Measurements from ENCODE around the gene SLFN14.
"Not testable (repeated sequence)": the region's sequence is repeated elsewhere in the genome, so short reads cannot be mapped to it uniquely, and the experiment has no call there.

SLFN14 gene

GRCh38 chr17:35557353-35557752, 3.3 kb downstream of the SLFN14 start:
- DNase-seq: no peak

GRCh38 chr17:35555691-35556090, 4.9 kb downstream of the SLFN14 start:
- no peak for DNase-seq

DNA sequence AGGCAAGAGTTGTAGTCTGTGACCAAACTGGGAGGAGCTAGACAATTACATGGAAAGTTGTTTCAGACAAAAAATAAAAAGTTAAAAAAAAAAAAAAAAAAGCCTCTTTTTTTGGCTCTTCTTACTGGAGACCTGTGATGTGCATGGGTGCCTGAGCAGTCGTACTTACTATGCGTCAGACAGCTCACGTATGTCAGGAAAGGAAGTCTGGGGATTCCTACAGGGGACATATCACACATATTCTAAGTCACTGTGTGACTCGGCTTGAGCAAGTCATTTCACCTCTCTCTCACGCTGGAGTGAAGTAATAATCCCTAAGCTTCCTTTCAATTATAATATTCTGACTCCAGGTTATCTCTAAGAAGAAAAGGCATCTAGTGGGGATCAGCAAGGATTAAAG, 6.0 kb downstream of the SLFN14 start:
- DNase-seq: no peak

GRCh38 chr17:35553310-35553709, 7.3 kb downstream of the SLFN14 start:
- DNase-seq: no peak

DNA sequence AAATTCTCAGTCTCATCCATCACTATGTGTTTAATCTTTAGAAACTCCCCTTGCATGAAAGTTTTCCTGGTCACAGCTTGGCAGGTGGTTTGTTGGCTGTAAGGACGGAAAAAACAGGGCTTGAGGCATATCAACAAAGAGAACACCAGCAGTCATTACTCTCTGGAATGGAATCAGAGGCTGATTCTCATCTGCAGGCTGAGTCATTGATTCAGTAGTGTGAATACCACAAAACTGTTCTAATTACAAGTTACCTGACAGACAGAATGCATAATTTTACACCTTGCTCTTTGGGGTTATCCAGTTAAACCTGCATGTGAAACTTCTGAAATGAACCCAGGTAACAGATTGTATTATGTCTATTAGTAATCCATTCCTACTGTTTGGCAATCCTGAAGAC, 11.6 kb downstream of the SLFN14 start:
- no peak for DNase-seq

GRCh38 chr17:35548208-35548810, 12.3 kb downstream of the SLFN14 start:
- no peak for DNase-seq

DNA sequence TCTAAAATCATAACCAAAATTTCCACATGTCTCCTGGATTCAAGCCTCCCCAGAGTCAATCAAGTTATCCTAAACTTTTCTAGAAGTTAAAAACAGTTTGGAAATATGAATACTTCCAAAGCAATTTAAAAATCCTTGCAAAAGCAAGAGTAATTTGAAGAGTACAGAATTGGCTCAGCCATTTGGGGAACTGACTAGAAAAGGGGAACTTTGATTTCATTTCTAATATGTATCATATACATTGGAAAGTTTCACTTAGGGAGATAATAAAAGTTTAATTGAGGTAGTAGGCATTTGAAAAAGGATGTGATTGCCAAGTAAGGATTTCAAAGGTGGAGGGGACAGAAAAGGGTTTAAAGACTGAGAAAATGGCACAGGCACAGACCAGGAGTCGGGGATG, 14.1 kb downstream of the SLFN14 start:
- no peak for DNase-seq

DNA sequence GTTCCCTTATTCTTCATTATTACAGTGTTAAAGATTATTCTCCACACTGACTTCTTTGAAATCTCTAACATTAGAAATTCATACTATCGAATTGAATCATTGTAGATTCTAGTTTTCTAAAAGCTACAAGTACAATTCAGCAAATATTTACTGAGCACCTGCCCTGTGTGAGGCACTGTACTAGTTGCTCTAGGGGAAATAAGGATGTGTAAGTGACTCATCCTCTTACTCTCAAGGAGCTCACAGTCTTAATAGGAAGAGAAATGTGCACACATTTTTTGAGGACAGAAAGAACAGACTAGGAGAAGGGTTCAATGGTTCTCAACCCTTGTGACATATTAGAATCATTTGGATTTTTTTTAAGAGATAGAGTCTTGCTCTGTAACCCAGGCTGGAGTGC, 15.5 kb downstream of the SLFN14 start:
- DNase-seq: no peak

DNA sequence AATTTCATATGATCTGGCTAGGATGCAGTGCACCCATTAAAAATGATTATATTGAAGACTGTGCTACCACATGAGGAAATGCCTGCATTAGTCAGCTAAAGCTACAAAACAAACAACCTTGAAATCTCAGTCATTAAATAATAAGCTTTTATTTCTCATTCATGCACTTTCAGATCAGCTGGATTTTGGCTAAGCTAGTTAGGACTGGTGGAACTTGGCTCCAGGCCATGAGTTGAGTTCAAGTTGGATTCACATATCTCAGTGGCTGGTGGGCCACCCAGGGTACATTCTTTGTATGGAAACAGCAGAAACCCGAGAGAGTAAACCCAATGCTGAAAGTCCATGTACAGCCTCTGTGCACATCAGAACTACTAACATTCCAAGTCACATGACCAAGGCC, 16.8 kb downstream of the SLFN14 start:
- no peak for DNase-seq

GRCh38 chr17:35542990-35543389, 17.6 kb downstream of the SLFN14 start:
- DNase-seq: no peak

GRCh38 chr17:35541434-35541833, 19.2 kb downstream of the SLFN14 start:
- DNase-seq: no peak

- DNase-seq: no peak
These were observed 19.8 kb downstream of the SLFN14 start for GRCh38 chr17:35540589-35541404.

GRCh38 chr17:35539659-35540026, 21.0 kb downstream of the SLFN14 start:
- DNase-seq: no peak

GRCh38 chr17:35537601-35538141, 22.9 kb downstream of the SLFN14 start, which contains the start of gene SLFN12L:
Gene SLFN12L (minus strand): TSS chr17:35537678. CDS start chr17:35522364, 15,314 bp downstream.
- no peak for DNase-seq

GRCh38 chr17:35536664-35537171, 23.9 kb downstream of the SLFN14 start:
- no peak for DNase-seq

- DNase-seq: not testable (repeated sequence)
These were observed 25.2 kb downstream of the SLFN14 start for GRCh38 chr17:35535406-35535805.

DNA sequence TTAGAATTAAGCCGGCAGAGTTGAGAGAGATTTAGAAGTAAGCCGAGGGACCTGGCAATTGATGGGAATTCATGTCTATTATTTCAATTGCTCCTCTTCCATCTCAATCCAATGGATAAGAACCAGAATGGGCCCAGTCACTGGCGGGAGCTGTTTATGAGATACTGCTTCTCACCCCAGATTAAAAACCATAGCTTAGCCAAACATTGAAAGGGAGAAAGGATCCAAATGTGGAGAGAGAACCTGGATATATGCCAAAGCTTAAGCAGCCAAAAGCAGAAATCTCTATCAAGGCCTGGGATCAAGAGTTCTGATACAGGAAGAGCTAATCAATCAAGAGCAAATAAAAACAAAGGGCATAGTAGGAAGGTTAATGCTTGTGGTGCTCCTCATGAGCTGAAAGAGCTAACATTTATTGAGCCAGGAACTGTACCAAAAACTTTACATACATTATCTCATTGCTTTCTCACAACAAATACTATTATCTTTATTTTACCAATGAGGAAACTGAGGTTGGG, 26.0 kb downstream of the SLFN14 start:
- no peak for DNase-seq

DNA sequence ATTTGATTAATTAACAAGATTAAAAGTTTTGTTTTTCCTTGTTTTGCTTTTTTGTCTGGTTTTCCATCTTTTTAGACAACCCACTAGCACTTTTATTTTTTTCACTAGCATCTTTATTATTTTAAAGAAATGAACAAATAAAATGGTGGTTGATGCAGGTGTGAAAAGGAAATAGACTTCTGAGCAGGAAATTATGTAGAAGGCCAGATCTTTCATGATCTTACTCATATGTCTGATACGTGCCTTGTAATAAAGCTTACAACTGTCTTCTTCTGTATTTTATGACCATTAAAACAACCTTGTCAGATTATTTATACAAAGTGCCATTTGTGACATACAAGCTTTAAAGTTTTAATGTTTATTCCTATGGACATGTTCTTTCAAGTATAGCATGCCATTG, 29.5 kb downstream of the SLFN14 start:
- no peak for DNase-seq

DNA sequence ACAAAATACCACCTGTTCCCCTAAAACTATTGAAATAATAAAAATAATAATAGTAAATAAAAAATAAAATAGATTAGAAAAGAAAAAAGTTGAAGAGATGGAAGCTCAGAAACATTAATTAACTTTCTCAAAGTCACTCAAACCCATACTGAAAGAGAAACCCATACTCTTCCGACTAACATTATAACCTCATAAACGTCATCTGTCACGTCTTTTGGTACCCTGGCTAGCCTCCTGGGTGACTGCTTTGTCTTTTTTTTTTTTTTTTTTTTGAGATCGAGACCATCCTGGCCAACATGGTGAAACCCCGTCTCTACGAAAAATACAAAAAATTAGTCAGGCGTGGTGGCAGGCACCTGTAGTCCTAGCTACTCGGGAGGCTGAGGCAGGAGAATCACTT, 30.8 kb downstream of the SLFN14 start:
- DNase-seq: no peak

GRCh38 chr17:35529326-35529725, 31.3 kb downstream of the SLFN14 start:
- DNase-seq: not testable (repeated sequence)

- no peak for DNase-seq
These were observed 37.3 kb downstream of the SLFN14 start for GRCh38 chr17:35523296-35523695.

DNA sequence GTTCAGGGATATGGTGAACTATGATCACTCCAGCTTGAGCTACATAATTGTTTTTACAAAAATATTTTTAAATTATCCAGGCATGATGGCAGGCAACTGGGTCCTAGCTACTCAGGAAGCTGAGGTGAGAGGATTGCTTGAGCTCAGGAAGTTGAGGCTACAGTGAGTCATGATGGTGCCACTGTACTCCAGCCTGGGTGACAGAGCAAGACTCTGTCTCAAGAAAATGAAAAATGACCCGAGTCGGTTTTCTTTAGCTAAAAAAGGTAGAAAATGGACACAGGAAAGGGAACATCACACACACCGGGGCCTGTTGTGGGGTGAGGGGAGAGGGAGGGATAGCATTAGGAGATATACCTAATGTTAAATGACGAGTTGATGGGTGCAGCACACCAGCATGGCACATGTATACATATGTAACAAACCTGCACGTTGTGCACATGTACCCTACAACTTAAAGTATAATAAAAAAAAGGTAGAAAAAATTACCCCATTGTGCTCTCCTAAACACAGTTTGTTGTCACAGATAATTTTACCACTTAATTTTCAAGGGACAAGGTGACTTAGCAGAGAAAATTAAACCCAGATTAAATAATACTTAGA, 38.9 kb downstream of the SLFN14 start:
- not testable (repeated sequence) for DNase-seq

- no peak for DNase-seq
These were observed 39.5 kb downstream of the SLFN14 start for GRCh38 chr17:35521150-35521549.
